PC-3 (cell line): ENCODE data around the gene GABBR2. TPM values are rescaled to one million over a fixed set of nuclear protein-coding genes. Genes with fewer than 3 reads are reported as not detected.

Experiments used
- ATAC-seq: fragments of 200-7000 bp; cut with Tn5 transposase; 2 replicates; pipeline ENCODE4 v1.9.1; 2020; ENCODE audit warnings: mild to moderate bottlenecking, moderate library complexity
- BruUV-seq: library from RNA; stranded (reverse); fragments of 400-500 nt; replicated peaks from 2 replicates; lab custom pipeline; 2021; lab: Mats Ljungman, UMichigan
- CTCF ChIA-PET: fragments of 300-600 bp; sonication (Branson Sonifier 250); formaldehyde crosslinking; loops from one replicate; lab custom pipeline; 2022; ENCODE audit warnings: antibody characterized with exemption; lab: Charles Lee
- POLR2A ChIA-PET: fragments of 300-600 bp; sonication (Branson Sonifier 250); formaldehyde crosslinking; loops from one replicate; lab custom pipeline; 2022; ENCODE audit warnings: antibody characterized with exemption; ENCODE audit not compliant: unreplicated experiment; lab: Charles Lee
- DNase-seq: peaks from one replicate; pipeline ENCODE4 v3.0.0-alpha.2; 2015
- H2AFZ ChIP-seq: fragments of 300-600 bp; sonication (generic); 2 replicates; pipeline ENCODE4 v1.6.0; 2016; ENCODE audit warnings: antibody characterized with exemption, low read length
- H3F3A ChIP-seq: fragments of 300-600 bp; sonication (generic); one replicate; pipeline ENCODE4 v1.6.0; 2017; ENCODE audit warnings: antibody characterized with exemption, low read length, control low read depth, mild to moderate bottlenecking; ENCODE audit not compliant: unreplicated experiment
- H3K27ac ChIP-seq: fragments of 300-600 bp; sonication (generic); 2 replicates; pipeline ENCODE4 v1.5.1; 2016; ENCODE audit warnings: mild to moderate bottlenecking, low read length
- H3K27me3 ChIP-seq: fragments of 300-600 bp; sonication (generic); 2 replicates; pipeline ENCODE4 v1.6.1; 2016; ENCODE audit warnings: low read length, mixed read lengths
- H3K36me3 ChIP-seq: fragments of 300-600 bp; sonication (generic); 2 replicates; pipeline ENCODE4 v1.6.1; 2016; ENCODE audit warnings: low read depth, mixed run types, low read length, mixed read lengths
- H3K4me1 ChIP-seq: fragments of 300-600 bp; sonication (generic); 2 replicates; pipeline ENCODE4 v1.5.1; 2016; ENCODE audit warnings: low read length; ENCODE audit not compliant: insufficient read depth
- H3K4me2 ChIP-seq: fragments of 300-600 bp; sonication (generic); 2 replicates; pipeline ENCODE4 v1.6.0; 2016; ENCODE audit warnings: low read length
- H3K4me3 ChIP-seq: fragments of 300-600 bp; sonication (generic); 2 replicates; pipeline ENCODE4 v1.5.1; 2016; ENCODE audit warnings: mild to moderate bottlenecking, low read length, mixed read lengths
- H3K79me2 ChIP-seq: fragments of 300-600 bp; sonication (generic); 2 replicates; pipeline ENCODE4 v1.6.1; 2017; ENCODE audit warnings: low read length, mixed read lengths
- H3K9ac ChIP-seq: fragments of 300-600 bp; sonication (generic); 2 replicates; pipeline ENCODE4 v1.6.0; 2016; ENCODE audit warnings: mild to moderate bottlenecking, low read length
- H3K9me2 ChIP-seq: fragments of 300-600 bp; sonication (generic); replicated peaks from 2 replicates; pipeline ENCODE4 v1.6.1; 2016; ENCODE audit warnings: mixed run types, low read length, mixed read lengths
- H3K9me3 ChIP-seq: fragments of 300-600 bp; sonication (generic); 2 replicates; pipeline ENCODE4 v1.6.1; 2016; ENCODE audit warnings: low read length, mixed read lengths
- H4K20me1 ChIP-seq: fragments of 300-600 bp; sonication (generic); 2 replicates; pipeline ENCODE4 v1.6.1; 2016; ENCODE audit warnings: low read length, mixed read lengths
- EZH2 ChIP-seq: fragments of 300-600 bp; sonication (generic); IDR thresholded peaks from one replicate; pipeline ENCODE4 v1.6.1; 2017; ENCODE audit warnings: antibody characterized with exemption, mild to moderate bottlenecking, low read length; ENCODE audit not compliant: unreplicated experiment
- EZH2phosphoT487 ChIP-seq: fragments of 300-600 bp; sonication (generic); IDR thresholded peaks from 2 replicates; pipeline ENCODE4 v1.6.1; 2018; ENCODE audit warnings: mild to moderate bottlenecking, antibody characterized with exemption, low read length, borderline replicate concordance
- intact Hi-C: fragments of 100-400 bp; cut with micrococcal nuclease; formaldehyde crosslinking; loops from 2 replicates; pipeline ENCODE4 v1.9.0; 2023
- total RNA-seq: library from RNA; depleted of rRNA; stranded (reverse); fragments of >200 nt; gene quantifications from 2 replicates; pipeline ENCODE4 v1.2.3, GENCODE V29; 2014
- TF ChIP-seq, protein P1 (sequence below): fragments of 300-600 bp; sonication (generic); conservative IDR thresholded peaks from 2 replicates; pipeline ENCODE4 v1.5.1; 2017; ENCODE audit warnings: antibody characterized with exemption, low read depth, mild to moderate bottlenecking, low read length

Gene GABBR2
- total RNA-seq, 1 experiment from 2014 or later: 0.44 TPM

- DNase-seq (no peak), ATAC-seq (no peak)
- Histone ChIP-seq H4K20me1 (no peaks in the 10 kb centered on the region), H3K4me1 (no peaks in the 10 kb centered on the region), H3F3A (no peaks in the 10 kb centered on the region), H3K27ac (no peak overlapping the region), H2AFZ (no peak overlapping the region), H3K79me2 (no peaks in the 10 kb centered on the region), H3K36me3 (no peaks in the 10 kb centered on the region), H3K4me2 (no peak overlapping the region), H3K9me3 (no peaks in the 10 kb centered on the region), H3K4me3 (no peak overlapping the region), H3K9me2 (no peaks in the 10 kb centered on the region), H3K9ac (no peak overlapping the region), H3K27me3 (no peaks in the 10 kb centered on the region)
- ChIA-PET POLR2A (no interaction called here), CTCF (no interaction called here)
- intact Hi-C loops: no loop called here
- no peak for TF ChIP-seq EZH2
- BruUV-seq: no TSS peak
Measured at GRCh38 chr9:98530275-98530674, 178.5 kb downstream of the GABBR2 start.

GRCh38 chr9:98529841-98530240 lies 178.9 kb downstream of the GABBR2 start:
- Histone ChIP-seq H3K4me3 (no peak overlapping the region), H3K4me2 (no peak overlapping the region), H3K36me3 (no peaks in the 10 kb centered on the region), H3K9ac (no peak overlapping the region), H2AFZ (no peak overlapping the region), H3K79me2 (no peaks in the 10 kb centered on the region), H3K9me3 (no peaks in the 10 kb centered on the region), H4K20me1 (no peaks in the 10 kb centered on the region), H3K27ac (no peak overlapping the region), H3F3A (no peaks in the 10 kb centered on the region), H3K27me3 (no peaks in the 10 kb centered on the region), H3K9me2 (no peaks in the 10 kb centered on the region), H3K4me1 (no peaks in the 10 kb centered on the region)
- intact Hi-C loops: no loop called here
- ChIA-PET CTCF (no interaction called here), POLR2A (no interaction called here)
- BruUV-seq: no TSS peak
- DNase-seq: no peak
- no peak for ATAC-seq
- TF ChIP-seq, protein P1, sequence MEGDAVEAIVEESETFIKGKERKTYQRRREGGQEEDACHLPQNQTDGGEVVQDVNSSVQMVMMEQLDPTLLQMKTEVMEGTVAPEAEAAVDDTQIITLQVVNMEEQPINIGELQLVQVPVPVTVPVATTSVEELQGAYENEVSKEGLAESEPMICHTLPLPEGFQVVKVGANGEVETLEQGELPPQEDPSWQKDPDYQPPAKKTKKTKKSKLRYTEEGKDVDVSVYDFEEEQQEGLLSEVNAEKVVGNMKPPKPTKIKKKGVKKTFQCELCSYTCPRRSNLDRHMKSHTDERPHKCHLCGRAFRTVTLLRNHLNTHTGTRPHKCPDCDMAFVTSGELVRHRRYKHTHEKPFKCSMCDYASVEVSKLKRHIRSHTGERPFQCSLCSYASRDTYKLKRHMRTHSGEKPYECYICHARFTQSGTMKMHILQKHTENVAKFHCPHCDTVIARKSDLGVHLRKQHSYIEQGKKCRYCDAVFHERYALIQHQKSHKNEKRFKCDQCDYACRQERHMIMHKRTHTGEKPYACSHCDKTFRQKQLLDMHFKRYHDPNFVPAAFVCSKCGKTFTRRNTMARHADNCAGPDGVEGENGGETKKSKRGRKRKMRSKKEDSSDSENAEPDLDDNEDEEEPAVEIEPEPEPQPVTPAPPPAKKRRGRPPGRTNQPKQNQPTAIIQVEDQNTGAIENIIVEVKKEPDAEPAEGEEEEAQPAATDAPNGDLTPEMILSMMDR: no peak
- TF ChIP-seq EZH2 (no peak), EZH2phosphoT487 (no peak)

DNA sequence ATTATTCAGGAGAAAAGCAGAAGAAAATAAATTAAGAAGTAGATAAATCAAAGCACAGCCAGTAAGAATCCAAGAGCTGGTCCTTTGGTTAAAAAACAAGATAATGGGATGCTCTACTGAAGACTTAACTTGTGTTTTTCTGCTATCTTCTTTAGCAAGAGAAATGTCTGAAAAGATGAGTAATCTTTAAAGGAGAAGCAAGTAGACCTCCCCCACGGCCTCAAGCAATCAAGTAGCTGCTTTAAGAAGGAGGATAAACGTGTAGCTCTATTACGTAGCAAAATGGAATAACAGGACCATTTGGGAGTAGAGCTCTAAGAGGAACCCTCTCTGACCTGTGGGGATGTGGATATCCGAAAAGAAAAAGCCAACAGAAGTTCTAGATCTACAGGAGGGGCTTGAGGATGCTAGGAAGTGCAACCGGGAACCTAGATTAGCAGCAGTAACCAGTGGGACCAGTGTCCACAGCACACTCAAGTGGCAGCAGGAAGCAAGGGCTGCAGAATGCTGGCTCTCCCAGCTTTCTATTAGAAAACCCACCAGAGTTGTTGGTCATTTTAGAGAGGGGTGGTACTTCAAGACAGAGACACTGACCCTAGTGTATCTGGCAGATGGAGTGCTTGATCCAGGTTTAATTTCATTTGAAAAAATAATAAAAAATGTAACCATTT lies 185.4 kb downstream of the GABBR2 start:
- Histone ChIP-seq H3F3A (no peaks in the 10 kb centered on the region), H2AFZ (no peak overlapping the region), H3K4me1 (peaks cover 20% of the 10 kb centered on the region), H4K20me1 (no peaks in the 10 kb centered on the region), H3K79me2 (no peaks in the 10 kb centered on the region), H3K4me2 (no peak overlapping the region), H3K9me2 (no peaks in the 10 kb centered on the region), H3K36me3 (no peaks in the 10 kb centered on the region), H3K27me3 (no peaks in the 10 kb centered on the region), H3K9me3 (no peaks in the 10 kb centered on the region), H3K4me3 (no peak overlapping the region), H3K27ac (no peak overlapping the region), H3K9ac (no peak overlapping the region)
- intact Hi-C loops: no loop called here
- TF ChIP-seq EZH2phosphoT487: no peak
- TF ChIP-seq, protein P1: peak; percentile 40; the same call in 1 of the 2 replicates
- DNase-seq: peak; percentile 25
- no TSS peak for BruUV-seq
- ChIA-PET CTCF (no interaction called here), POLR2A (no interaction called here)
- 0 out of 2 replicates have a peak, but pooled peaks have one; percentile 35 for ATAC-seq
